Stimulated activated CD8-positive, alpha-beta memory T cell treated with anti-CD3 and anti-CD28 coated beads, Interleukin-7, amount 100 ng/mL, for 24 hours (primary cell): ENCODE results near the gene NCK2.
A peak's percentile ranks its signal among the peaks of the same experiment; 100 is the strongest.

ENCODE experiments used
- DNase-seq: peaks from one replicate; pipeline ENCODE4 v3.0.0-alpha.2; 2020; ENCODE audit warnings: low read depth

The NCK2 gene

DNA sequence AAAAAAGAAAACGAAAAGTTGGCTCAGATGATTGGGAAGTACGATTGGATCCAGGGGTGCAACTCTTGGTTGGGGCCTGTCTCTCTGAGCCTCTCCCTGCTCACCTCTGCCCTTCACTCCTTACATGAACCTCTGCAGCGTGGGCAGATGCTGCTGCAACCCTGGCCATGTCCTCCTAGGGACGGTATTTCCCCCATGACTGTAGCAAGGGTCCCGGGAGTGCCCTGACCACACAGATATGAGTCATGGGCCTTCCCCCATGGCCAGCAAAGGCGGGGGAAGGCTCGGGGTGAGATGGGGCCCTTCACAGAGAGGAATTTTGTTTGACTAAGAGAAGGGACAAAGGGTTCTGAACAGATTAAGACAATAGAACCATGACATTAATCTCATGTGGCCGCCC is 129.0 kb downstream of the NCK2 start:
- DNase-seq, result peak; percentile 46

DNA sequence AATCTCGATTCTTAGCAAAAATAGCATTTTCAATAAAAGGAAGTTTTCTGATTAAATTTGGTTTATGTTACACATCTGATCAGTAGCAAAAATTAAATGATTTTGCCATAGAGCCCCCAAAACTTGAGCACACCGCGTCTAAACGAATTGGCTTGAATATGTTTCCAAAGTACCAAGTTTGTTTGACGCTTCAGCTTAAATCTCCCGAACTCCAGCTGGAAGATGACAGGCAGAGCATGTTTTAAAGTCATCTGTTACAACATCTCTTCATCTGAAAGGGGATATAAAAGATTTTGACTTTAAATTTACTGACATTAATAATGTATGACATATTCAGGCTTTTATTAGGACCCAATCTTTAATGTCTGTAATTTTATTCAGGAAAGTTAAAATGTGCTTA is 129.8 kb downstream of the NCK2 start:
- DNase-seq, result no peak

DNA sequence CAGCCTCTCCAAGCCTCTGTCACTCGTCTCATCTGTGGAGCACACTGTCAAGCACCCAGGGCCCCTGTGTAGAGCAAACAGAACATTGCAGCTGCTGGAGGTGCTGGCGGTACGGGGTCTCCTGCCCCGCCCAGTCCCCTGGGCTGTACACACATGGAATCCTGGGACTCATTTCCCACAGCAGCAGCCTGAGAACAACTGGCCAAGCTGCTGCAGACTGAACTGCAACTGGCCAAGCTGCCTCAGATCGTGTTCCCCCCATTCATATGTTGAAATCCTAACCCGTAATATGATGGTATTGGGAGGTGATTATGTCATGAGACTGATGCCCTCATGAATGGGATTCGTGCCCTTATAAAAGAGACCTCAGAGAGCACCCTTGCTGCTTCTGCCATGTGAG is 130.5 kb downstream of the NCK2 start:
- no peak for DNase-seq

DNA sequence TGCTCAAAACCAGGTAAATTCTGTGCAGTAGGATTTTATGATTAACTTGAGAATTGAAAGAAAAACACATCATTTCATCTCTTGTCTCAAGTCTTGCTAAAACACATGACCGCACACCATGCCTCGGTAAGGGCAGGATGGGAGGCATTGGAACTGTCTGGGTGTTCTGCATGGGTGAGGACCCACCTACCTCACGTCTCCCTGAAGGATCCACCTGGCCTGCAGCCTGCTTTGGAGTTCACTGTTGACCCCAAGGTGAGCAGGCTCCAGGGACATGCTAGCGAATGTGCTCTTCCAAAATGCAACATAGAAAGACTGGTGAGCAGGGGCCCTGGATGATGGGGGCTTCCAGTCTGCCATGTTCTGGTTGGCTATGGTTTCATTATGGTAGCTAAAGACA is 131.5 kb downstream of the NCK2 start:
- no peak for DNase-seq

DNA sequence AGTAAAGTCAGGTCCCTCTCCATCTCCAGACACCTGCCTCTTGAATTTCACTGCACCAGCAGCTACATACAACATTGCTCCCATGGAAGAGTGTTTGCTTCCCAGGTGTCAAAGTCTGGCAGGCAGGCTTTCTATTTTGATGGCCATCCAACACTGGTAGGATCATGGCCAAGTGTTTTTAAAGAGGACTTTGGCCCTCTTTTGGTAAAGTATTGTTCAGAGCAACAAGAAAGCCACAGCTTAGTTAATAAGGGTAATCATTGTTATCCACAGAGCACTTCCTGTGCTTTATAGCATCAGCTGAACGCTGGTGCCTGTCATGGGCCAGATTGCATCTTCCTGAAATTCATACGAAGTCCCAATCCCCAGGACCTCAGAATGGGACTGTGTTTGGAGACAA is 133.2 kb downstream of the NCK2 start:
- no peak for DNase-seq

DNA sequence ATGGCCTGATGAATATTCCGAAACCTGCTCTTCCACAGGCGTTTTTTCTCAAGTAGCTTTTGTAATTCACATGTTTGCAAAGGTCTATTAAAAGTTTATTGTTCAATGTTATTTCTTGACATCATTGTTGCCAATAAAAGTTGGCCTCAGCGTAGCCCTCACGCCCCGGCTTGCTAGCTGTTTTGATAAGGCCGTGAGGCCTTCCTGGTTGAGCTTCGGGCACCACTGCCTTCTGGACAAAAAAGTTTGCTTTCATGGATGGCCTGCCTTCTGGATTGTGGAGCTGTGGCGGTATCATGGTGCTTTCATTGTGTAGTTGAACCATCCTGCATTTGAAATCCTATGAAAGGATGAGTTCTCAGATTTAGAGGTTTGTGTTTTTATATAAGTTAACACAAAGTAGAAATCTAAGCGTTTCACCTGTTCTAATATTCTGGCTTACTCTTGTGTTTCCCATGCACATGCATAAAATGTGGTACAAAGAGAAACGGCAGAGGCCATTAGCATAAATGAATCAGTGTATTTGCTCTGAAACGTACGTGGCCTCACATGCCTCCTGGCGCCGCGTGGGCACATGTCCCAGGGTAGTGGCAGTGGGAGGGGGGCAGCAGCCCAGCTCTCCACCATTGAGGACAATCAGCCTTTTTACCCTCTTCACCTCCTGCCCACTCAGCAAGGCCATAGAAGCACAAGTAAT is 134.5 kb downstream of the NCK2 start:
- no peak for DNase-seq

DNA sequence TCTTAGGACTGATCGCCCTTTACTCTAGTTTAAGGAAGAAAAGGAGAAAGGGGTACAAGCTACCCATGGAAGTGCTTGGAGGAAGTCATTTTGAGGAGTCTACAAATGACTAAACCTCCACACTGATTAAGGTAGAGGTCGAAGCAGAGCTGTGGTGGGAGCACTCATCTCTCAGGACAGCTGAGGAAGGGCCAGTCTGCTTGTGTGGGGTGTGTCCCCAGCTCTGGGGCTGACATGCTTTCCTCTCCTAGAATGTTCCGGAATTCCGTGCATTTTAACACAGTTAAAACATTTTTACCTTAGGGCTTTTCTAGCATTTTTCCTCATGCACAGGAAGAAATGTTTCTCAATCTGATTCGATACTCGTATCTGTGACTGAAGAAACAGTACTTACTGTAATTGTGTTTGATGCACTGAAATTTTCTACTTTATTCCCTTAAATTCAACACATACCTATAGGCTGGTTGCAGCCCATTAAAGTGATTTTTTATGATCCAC is 135.1 kb downstream of the NCK2 start:
- no peak for DNase-seq

DNA sequence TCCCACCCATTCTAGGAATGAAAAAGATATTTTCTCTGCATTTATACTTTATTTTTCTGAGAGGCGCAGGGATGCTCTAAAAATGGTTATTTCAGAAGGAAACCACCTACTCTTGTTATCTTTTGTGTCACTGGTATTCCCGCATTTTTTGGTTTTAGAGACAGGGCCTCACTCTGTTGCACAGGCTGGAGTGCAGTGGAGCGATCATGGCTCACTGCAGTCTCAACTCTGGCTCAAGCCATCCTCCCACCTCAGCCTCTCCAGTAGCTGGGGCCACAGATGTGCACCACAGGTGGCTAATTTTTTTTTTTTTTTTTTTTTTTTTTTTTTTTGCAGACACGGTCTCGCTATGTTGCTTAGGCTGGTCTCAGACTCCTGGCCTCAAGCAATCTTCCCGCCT is 135.9 kb downstream of the NCK2 start:
- no peak for DNase-seq

DNA sequence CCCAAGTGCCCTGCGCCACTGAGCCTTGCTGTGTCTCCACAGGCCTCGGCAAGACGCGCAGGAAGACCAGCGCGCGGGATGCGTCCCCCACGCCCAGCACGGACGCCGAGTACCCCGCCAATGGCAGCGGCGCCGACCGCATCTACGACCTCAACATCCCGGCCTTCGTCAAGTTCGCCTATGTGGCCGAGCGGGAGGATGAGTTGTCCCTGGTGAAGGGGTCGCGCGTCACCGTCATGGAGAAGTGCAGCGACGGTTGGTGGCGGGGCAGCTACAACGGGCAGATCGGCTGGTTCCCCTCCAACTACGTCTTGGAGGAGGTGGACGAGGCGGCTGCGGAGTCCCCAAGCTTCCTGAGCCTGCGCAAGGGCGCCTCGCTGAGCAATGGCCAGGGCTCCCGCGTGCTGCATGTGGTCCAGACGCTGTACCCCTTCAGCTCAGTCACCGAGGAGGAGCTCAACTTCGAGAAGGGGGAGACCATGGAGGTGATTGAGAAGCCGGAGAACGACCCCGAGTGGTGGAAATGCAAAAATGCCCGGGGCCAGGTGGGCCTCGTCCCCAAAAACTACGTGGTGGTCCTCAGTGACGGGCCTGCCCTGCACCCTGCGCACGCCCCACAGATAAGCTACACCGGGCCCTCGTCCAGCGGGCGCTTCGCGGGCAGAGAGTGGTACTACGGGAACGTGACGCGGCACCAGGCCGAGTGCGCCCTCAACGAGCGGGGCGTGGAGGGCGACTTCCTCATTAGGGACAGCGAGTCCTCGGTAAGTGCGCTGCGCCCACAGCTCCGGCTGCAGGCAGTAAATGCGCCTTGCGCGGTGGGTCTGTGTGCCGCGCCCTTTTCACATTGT is 136.8 kb downstream of the NCK2 start:
- DNase-seq, result no peak

DNA sequence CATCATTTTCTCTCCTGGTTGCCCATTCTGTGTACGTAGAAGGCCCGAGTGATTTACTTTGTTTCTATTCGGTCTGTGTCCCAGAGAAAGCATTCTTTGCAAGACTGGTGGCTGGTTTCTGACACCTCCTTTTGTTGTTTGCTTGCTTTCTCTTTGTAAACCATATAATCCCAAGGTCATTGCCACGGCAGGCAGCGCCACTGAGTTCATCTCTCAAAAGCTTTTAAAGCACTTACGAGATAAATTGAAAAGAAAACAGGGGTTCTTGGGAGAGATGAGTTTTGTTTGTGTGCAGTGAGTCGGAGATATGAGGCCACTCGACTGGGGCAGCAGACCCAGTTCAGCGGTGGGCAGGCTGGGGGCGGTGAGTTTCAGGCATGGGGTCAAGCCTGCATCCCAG is 137.6 kb downstream of the NCK2 start:
- no peak for DNase-seq

DNA sequence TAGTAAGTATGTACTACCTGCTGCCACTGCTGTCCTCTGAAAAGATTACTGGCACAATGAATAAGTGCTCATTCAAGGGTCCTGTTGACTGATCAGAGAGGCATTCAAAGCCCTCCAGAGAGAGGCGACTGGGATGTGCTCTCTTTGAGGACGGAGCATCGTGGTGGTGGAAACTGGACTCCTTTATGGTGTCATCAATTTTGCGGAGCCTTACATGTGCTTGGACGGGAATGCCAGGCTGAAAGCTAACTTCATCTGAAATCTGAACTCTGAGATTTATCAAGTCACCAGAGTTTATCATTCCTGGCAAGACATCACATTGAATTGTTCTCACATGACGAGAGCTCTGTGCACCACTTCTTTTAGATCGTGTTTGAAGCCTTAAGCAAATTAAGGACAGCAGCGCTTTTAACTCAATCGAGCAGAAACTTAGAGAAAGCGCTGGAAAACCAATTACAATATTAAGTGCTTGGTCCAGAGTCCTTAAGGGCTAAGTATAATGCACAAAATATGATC is 138.3 kb downstream of the NCK2 start:
- DNase-seq, result no peak

DNA sequence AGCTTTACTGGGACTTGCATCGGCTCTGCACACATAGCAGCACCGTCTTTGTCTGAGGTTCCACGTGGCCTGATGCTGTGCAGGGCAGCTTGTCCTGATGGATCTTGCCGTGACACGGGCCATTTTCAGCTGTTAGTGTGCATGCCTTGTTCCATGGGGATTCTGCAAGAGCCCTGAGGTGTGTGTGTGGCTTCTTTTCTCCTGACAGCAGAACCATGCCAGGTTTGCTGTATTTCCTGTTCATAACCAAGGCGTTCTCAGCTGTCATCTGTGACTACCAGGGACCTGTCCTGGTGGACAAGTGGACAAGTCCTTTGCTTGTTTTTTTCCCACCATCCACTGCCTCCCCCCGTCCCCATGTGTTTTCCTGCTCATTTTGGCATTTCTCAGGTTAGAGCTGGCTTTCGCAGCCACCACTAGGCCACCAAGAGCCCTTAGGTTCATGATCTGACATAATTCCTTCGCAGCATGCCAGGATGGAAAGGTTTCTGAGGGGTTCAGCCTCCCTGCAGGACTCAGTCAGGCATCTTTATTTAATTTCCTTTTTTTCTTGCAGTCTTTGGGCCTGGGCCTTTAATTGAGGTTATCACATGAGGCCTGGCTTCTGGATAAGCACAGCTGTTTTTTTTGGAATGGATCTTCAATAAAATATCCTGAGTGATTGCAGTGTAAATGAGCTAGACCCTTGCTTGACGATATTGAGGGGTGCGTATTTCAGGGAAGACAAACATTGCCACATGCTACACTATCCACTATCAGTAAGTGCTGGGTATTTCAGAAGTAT is 139.4 kb downstream of the NCK2 start:
- no peak for DNase-seq

DNA sequence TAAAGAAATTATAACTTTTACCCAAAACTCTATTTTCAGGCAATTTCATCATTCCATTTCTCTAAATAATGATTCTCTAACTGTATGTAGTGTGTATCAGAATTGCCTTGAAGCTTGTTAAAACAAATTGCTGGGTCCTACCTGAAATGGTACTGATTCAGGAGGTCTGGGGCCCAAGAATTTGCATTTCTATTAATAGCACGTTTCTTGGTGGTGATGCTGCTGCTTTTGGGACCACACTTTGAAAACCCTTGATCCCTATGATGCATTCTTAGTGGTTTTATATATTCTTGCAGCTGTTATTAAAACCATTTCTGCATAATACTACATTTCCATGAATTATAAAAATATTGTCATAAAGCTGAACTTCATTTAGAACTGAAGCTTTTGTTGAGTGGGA is 140.7 kb downstream of the NCK2 start:
- DNase-seq, result no peak

DNA sequence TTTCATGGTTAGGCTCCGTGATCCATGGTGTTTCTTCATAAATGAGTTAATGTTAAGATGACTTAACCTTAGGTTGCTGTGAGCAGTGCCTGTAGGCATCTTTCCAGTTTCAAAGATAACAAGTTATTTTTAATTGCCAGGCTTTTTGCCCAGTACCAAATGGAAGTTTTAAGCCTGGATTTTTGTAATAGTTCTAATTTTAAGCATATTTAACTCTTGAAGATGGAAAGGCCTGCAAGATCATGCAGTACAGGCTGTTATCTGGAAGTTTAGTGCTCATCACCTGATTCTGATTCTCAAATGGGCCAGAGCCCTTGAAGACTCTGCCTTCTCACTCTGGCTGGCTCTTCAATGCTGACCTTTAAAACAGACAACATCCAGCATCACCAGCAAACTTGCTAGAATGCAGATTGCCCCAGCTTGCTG is 141.3 kb downstream of the NCK2 start:
- DNase-seq, result no peak

DNA sequence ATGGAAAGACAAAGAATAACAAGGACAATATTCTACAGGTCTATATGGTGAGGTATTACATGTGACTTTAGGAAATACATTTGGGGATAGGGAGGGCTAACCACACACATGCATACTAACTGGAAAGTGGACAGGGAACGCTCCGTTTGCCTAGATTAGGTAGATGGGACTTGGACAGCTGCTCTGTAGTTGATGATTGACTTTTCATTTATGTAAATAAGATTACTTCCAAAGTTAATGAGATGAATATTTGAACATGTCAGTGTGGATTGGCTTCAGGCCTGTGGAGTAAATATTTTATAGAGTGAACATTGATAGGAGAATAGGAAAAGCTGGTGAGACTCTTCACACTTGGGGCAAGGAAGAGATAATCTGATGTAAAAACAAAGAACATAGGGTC is 142.0 kb downstream of the NCK2 start:
- DNase-seq, result no peak

DNA sequence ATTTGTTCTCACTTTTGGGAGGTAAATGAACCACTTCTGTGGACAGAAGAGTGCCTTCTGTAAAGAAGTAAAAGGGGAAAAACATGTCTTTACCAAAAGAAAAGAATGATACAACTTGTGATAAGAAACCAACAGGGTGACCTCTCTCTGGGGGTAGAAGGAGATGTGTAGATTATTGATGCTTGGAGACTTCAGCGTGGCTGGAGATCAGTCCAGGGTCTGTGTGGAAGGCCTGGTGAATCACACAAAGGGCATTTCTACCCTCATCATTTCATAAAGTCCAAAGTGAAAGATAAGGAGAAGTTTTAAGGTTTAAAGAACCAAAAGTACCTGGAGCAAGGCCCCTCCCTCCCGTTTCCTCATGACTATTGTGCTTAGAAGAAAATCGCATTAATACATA is 142.5 kb downstream of the NCK2 start:
- DNase-seq, result no peak

DNA sequence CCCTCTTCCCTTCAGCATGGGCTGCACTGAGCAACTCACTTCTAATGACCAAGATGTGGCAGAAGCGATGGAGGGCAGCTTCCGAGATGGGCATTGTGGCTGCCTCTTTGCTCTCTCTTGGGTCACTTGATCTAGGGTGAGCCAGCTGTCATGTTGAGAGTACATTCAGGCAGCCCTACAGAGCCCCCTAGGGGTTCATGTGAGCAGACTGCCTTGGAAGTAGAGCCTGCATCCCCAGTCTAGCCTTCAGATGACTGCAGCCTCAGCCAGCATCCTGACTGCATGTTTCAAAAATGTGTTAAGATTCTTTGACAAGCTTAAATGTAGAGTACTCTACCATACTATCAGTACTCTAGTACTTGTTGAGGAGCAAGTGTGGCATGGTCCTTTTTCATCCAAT is 143.9 kb downstream of the NCK2 start:
- no peak for DNase-seq

DNA sequence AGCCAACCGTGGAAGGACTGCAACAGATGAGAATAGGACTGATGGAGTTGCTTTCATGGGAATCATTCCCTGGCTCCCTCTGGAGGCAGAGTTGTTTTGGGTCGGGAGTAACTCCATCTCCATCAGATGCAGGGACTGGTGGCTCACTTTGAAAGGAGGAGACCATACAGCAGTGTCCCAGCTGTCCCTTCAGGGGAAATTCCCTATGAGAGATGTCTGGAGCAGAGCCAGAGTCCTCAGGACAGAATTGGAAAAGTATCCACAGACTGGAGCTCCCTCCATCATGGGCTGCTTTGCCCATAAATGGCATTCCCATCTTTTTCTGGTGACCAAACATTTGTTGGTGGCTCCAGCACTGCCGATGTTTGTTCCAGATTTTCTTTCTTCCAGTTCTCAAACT is 144.3 kb downstream of the NCK2 start:
- no peak for DNase-seq

DNA sequence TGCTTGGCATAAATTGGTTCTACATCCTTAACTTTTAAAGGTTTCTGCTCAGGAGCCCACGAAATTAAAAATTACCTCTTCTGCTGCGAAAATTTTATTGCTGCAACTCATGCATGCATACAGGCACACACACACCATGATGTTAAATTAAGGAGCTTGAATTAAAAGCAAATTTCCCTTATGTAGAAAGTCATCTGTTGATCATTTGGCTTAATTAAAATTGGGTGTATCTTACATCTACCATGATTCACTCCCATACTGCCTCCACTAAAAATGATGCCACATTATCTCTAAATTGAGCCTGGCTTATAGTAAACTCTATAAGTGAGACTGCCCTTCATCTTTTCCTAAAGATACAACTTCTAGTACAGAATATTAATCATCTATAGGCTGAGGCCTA is 145.4 kb downstream of the NCK2 start:
- no peak for DNase-seq

DNA sequence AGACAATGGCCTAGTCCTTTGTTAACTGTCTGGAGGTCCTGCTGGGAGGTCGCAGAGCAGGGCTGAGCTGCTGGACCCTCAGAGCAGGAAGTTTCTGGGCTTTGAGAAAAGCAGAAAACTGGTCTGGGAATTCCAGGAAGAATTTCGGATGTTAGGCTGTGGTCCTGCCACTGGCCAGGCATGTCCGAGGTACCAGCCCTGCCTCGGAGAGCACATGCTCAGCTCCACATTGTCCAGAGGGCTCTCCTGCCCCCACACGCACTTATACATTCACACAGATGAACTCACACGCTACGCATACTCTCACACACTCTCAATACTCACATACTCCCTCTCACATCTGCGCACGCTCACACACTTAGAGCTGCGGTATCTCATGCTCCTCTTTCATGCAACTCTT is 146.1 kb downstream of the NCK2 start:
- DNase-seq, result no peak

DNA sequence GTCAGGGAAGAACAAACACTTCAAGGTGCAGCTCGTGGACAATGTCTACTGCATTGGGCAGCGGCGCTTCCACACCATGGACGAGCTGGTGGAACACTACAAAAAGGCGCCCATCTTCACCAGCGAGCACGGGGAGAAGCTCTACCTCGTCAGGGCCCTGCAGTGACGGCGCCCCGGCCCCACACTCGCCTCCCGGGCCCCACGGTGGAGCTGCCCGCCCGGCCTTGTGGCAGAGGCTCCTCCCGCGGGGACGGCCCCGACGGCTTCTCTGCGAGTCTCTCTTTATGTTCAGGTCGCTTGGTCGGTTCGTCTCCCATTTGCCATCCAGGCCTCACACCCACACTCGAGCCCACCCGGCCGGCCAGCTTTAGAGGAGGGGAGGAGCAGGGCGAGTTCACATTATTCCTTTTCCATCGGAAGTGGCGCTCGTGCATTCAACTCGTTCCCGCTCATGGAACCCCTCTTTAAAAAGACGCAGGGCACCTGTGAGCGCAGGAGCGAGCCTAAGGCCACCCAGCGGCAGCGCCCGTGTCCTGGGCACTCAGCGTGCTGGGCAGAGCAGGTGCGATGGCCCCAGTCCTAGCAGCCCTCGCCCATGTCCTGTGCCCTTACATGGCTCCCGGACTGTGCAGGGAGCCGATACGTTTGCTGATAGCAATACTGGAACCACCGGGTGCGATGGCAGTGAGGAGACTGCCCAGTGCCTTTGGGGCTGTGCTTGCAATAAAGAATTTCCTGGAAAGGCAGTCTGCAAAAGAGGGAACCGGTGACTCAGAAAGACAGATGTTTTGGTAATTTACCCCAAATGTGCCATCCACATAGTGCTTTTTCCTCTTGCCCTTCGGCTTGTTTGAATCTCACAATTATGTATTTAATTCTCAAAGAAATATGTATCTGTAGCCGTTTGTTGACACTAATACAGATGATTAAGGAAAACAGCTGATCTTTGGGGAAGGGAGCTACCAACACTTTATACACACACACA is 148.6 kb downstream of the NCK2 start:
- no peak for DNase-seq
